Measurements from ENCODE around the gene CCN5. TPM values are rescaled to one million over a fixed set of nuclear protein-coding genes. Genes with fewer than 3 reads are reported as not detected.

Gene CCN5
- total and polyA plus RNA-seq, 8 donors: 0.14 to 6.4 (median 1.6) TPM

DNA sequence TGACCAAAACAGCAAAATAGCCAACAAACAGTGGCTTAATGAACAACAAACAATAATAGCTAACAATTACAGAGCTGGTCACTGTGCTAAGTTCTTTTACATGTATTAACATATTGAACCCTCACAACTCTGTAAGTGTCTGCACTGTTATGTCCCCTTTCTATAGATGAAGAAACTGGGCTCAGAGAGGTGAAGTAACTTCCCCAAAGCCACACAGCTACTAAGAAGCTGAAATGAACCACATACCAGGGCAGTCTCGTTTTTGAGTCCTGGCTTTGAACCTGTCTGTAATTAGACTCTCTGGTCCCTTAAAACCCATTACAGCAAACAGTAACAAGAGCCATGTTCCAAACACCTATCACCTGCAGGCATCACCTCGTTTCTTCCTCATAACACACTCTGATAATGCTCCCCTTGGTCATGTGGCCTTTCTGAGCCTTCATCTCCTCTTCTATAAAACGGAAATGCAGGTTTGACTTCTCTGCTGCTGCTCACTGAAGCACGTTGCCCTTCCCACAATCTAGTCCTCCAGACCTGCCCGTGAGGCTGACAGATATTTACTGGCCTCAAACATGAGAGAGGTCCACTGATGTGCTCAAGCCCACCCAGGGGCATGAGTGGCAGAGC, 53.8 kb downstream of the CCN5 start:
- no peak for FAIRE-seq

DNA sequence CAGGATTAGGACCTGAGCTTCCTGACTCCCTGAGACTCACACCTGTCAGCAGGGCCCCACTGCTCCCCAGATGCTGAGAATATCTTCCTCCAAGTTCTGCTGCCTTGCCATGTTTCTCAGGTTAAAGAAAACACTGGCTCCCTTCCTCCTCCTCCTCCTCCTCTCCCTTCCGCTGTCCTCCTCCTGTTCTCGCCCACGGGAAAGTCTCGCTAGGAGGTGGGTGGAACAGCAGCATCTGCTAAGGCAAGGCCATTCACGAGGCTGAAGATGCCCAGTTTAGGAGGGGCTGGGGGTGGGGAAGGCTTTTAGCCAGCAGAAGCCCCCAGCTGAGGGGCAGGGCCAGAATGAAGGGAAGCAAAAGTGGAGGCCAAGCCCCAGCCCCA, 54.3 kb downstream of the CCN5 start:
- Histone ChIP-seq H3K27ac (no peak overlapping the region), H3K4me1 (no peaks in the 10 kb centered on the region), H3K36me3 (no peaks in the 10 kb centered on the region), H3K27me3 (no peaks in the 10 kb centered on the region), H3K4me3 (no peak overlapping the region), H3K9me3 (no peaks in the 10 kb centered on the region)
- WGBS, 2 donors: 31 to 51% methylated on average over 5 of the region's 5 CpGs
- TF ChIP-seq, protein P1, sequence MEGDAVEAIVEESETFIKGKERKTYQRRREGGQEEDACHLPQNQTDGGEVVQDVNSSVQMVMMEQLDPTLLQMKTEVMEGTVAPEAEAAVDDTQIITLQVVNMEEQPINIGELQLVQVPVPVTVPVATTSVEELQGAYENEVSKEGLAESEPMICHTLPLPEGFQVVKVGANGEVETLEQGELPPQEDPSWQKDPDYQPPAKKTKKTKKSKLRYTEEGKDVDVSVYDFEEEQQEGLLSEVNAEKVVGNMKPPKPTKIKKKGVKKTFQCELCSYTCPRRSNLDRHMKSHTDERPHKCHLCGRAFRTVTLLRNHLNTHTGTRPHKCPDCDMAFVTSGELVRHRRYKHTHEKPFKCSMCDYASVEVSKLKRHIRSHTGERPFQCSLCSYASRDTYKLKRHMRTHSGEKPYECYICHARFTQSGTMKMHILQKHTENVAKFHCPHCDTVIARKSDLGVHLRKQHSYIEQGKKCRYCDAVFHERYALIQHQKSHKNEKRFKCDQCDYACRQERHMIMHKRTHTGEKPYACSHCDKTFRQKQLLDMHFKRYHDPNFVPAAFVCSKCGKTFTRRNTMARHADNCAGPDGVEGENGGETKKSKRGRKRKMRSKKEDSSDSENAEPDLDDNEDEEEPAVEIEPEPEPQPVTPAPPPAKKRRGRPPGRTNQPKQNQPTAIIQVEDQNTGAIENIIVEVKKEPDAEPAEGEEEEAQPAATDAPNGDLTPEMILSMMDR (IDR thresholded peaks at IDR 0.05): no peak
- DNase-seq (no peak), FAIRE-seq (no peak), ATAC-seq (no peak)
- intact Hi-C loops (cut with DNase I): no loop called here

More for the DNA sequence above, 53.8 kb downstream of the CCN5 start:
- no peak for DNase-seq
- Histone ChIP-seq H3K27me3 (no peaks in the 10 kb centered on the region), H3K36me3 (no peaks in the 10 kb centered on the region), H3K4me1 (no peaks in the 10 kb centered on the region), H3K4me3 (no peak overlapping the region), H3K27ac (no peak overlapping the region), H3K9me3 (no peaks in the 10 kb centered on the region)
- 22 to 30% methylated on average over 5 of the region's 5 CpGs for WGBS, 2 donors
- TF ChIP-seq, protein P1 (IDR thresholded peaks at IDR 0.05): no peak
- intact Hi-C loops (cut with DNase I): no loop called here
- no peak for ATAC-seq

DNA sequence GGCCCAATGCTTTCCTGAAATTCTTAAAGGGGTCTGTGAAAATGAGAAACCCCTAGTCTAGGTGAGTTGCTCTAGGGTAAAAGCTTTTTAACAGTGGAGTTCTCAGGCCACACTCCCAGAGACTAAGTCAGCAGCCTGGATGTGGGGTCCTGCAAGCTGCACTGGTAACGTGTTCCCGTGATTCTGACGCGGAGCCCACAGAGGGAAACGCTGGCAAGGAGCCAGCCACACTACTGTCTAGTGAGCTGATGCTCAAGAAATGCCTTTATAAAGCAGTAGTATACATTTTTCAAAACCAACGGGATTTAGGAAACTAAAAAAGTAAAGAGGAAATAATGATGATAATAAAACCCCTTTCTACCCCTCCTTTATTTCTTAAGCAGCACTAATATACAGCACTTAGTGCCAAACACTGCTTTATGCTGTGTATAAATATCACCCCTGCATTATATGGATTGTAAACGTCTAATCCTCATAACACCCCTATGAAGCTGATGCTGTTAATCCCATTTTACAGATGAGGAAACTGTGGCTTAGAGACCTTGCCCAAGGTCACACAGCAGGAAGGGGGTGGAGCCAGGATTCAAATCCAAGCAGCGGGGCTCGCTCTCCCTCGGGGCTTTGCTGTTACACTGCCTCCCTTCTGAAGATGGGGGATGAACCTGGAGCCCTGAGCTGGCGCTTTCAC, 55.5 kb downstream of the CCN5 start:
- H3K4me3 ChIP-seq: no peak overlapping the region
- H3K9me3 ChIP-seq: no peaks in the 10 kb centered on the region
- ATAC-seq (no peak), DNase-seq (no peak), FAIRE-seq (no peak)
- WGBS, 2 donors: 53 to 60% methylated on average over 11 of the region's 11 CpGs
- H3K27ac ChIP-seq: no peak overlapping the region
- H3K27me3 ChIP-seq: no peaks in the 10 kb centered on the region
- intact Hi-C loops (cut with DNase I): no loop called here
- no peaks in the 10 kb centered on the region for H3K4me1 ChIP-seq
- TF ChIP-seq, protein P1 (IDR thresholded peaks at IDR 0.05): no peak
- H3K36me3 ChIP-seq: no peaks in the 10 kb centered on the region

DNA sequence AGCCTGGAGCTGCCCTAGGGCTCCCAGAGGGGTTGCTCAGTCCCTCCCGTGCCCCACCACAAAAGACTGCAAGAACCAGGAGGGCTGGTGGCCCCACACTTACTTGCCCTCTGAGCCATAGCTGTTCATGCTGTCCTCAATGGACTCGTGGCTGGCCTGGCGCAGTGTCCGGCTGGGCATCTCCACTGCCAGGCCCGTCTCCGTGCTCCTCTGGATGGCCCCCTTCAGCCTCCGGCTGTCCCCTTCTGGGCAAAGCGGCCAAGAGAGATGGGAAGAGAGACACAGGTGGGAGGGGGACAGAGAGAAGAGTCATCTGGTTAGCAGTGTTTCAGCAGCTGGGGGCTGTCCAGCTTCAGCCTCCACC, 56.0 kb downstream of the CCN5 start:
- DNase-seq: no peak
- Histone ChIP-seq H3K9me3 (no peaks in the 10 kb centered on the region), H3K4me3 (no peak overlapping the region), H3K4me1 (no peaks in the 10 kb centered on the region), H3K36me3 (no peaks in the 10 kb centered on the region), H3K27ac (no peak overlapping the region), H3K27me3 (no peaks in the 10 kb centered on the region)
- WGBS, 2 donors: 75 to 79% methylated on average over 8 of the region's 8 CpGs
- intact Hi-C loops (cut with DNase I): no loop called here
- TF ChIP-seq, protein P1 (IDR thresholded peaks at IDR 0.05): no peak
- no peak for FAIRE-seq
- ATAC-seq: no peak

DNA sequence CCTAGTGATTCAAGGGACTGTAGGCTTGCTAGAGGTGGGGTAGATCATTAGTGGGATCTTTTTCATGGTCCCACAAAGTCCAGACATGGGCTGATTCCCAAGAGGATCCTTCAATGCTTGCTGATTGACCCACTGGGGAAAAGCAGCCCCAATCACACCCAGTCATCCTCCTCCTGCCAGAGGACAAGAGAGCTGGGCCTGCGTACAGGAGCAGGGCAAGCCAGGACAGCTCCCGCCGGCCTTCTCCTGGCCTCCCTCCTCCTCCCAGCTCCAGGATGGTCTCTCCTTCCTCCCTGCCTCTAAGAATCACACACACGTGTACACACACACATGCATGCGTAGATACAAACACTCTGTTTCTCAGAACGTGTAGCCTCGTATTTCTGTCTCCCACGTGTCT, 57.5 kb downstream of the CCN5 start:
- FAIRE-seq (no peak), DNase-seq (no peak), ATAC-seq (no peak)
- no peak overlapping the region for H3K4me3 ChIP-seq
- no peaks in the 10 kb centered on the region for H3K27me3 ChIP-seq
- H3K9me3 ChIP-seq: no peaks in the 10 kb centered on the region
- H3K27ac ChIP-seq: no peak overlapping the region
- no peaks in the 10 kb centered on the region for H3K36me3 ChIP-seq
- intact Hi-C loops (cut with DNase I): no loop called here
- H3K4me1 ChIP-seq: no peaks in the 10 kb centered on the region
- TF ChIP-seq, protein P1 (IDR thresholded peaks at IDR 0.05): no peak
- WGBS, 2 donors: 33 to 58% methylated on average over 8 of the region's 8 CpGs
